Measurements from ENCODE around the gene NPIPB6. TPM values are rescaled to one million over a fixed set of nuclear protein-coding genes. Genes with fewer than 3 reads are reported as not detected.

The NPIPB6 gene
- total RNA-seq, 2 donors from 2014 or later = 13.8 TPM; not detected in 1

- Mint-ChIP-seq H3K4me3 (no peak overlapping the region), H3K4me1 (ENCODE audit: low read depth in 2 of 2) (peaks cover 33 to 44% of the 10 kb centered on the region in 2 donors), H3K27me3 (no peaks in the 10 kb centered on the region), H3K36me3 (no peaks in the 10 kb centered on the region), H3K27ac (peak overlapping the region in 1 of 2 donors; percentile 11), H3K9me3 (no peaks in the 10 kb centered on the region)
- ATAC-seq (no peak), DNase-seq (ENCODE audit: low spot score) (no peak)
Observed at GRCh38 chr16:28300327-28300726, 63.0 kb downstream of the NPIPB6 start.

GRCh38 chr16:28298511-28298878 lies 64.8 kb downstream of the NPIPB6 start:
- ATAC-seq (no peak), DNase-seq (ENCODE audit: low spot score) (no peak)
- H3K4me3 Mint-ChIP-seq = no peak overlapping the region
- H3K27me3 Mint-ChIP-seq = no peaks in the 10 kb centered on the region
- no peaks in the 10 kb centered on the region for H3K36me3 Mint-ChIP-seq
- no peak overlapping the region for H3K27ac Mint-ChIP-seq
- H3K4me1 Mint-ChIP-seq (ENCODE audit: low read depth in 2 of 2) = peaks cover 32 to 51% of the 10 kb centered on the region in 2 donors
- no peaks in the 10 kb centered on the region for H3K9me3 Mint-ChIP-seq

GRCh38 chr16:28297784-28298510 lies 65.4 kb downstream of the NPIPB6 start:
- Mint-ChIP-seq H3K27ac (peak overlapping the region; percentile 66 to 82), H3K4me1 (ENCODE audit: low read depth in 2 of 2) (peaks cover 30 to 49% of the 10 kb centered on the region in 2 donors), H3K9me3 (no peaks in the 10 kb centered on the region), H3K27me3 (no peaks in the 10 kb centered on the region), H3K36me3 (no peaks in the 10 kb centered on the region), H3K4me3 (peak overlapping the region; percentile 48)
- ATAC-seq (no peak), DNase-seq (ENCODE audit: low spot score) (no peak)

- no peak for DNase-seq (ENCODE audit: low spot score)
- no peaks in the 10 kb centered on the region for H3K27me3 Mint-ChIP-seq
- H3K27ac Mint-ChIP-seq = peak overlapping the region; percentile 66 to 82
- H3K9me3 Mint-ChIP-seq = no peaks in the 10 kb centered on the region
- no peaks in the 10 kb centered on the region for H3K36me3 Mint-ChIP-seq
- no peak for ATAC-seq
- H3K4me1 Mint-ChIP-seq (ENCODE audit: low read depth in 2 of 2) = peaks cover 25 to 43% of the 10 kb centered on the region in 2 donors
- peak overlapping the region; percentile 48 for H3K4me3 Mint-ChIP-seq
Observed at GRCh38 chr16:28297308-28297707, 66.0 kb downstream of the NPIPB6 start.

- H3K27me3 Mint-ChIP-seq = no peaks in the 10 kb centered on the region
- peaks cover 38 to 46% of the 10 kb centered on the region in 2 donors for H3K4me1 Mint-ChIP-seq (ENCODE audit: low read depth in 2 of 2)
- H3K4me3 Mint-ChIP-seq = peak overlapping the region; percentile 71
- ATAC-seq = no peak
- H3K27ac Mint-ChIP-seq = peak overlapping the region; percentile 41 to 65
- H3K9me3 Mint-ChIP-seq = no peaks in the 10 kb centered on the region
- no peak for DNase-seq (ENCODE audit: low spot score)
- no peaks in the 10 kb centered on the region for H3K36me3 Mint-ChIP-seq
Observed at GRCh38 chr16:28295276-28295675, 68.0 kb downstream of the NPIPB6 start.

- Mint-ChIP-seq H3K27me3 (no peaks in the 10 kb centered on the region), H3K27ac (no peak overlapping the region), H3K9me3 (no peaks in the 10 kb centered on the region), H3K4me1 (ENCODE audit: low read depth in 2 of 2) (peaks cover 34 to 45% of the 10 kb centered on the region in 2 donors), H3K4me3 (peak overlapping the region; percentile 71), H3K36me3 (no peaks in the 10 kb centered on the region)
- DNase-seq (ENCODE audit: low spot score) (no peak), ATAC-seq (no peak)
Observed at GRCh38 chr16:28294201-28294600, 69.1 kb downstream of the NPIPB6 start.

GRCh38 chr16:28293601-28293960 lies 69.7 kb downstream of the NPIPB6 start:
- ATAC-seq = no peak
- Mint-ChIP-seq H3K27ac (no peak overlapping the region), H3K9me3 (no peaks in the 10 kb centered on the region), H3K36me3 (no peaks in the 10 kb centered on the region), H3K27me3 (no peaks in the 10 kb centered on the region), H3K4me3 (peak overlapping the region; percentile 71), H3K4me1 (ENCODE audit: low read depth in 2 of 2) (peaks cover 41 to 50% of the 10 kb centered on the region in 2 donors)
- DNase-seq (ENCODE audit: low spot score) = no peak

- H3K9me3 Mint-ChIP-seq = no peaks in the 10 kb centered on the region
- ATAC-seq = no peak
- no peak for DNase-seq (ENCODE audit: low spot score)
- peak overlapping the region in 1 of 2 donors; percentile 68 for H3K27ac Mint-ChIP-seq
- peaks cover 47 to 52% of the 10 kb centered on the region in 2 donors for H3K4me1 Mint-ChIP-seq (ENCODE audit: low read depth in 2 of 2)
- H3K27me3 Mint-ChIP-seq = no peaks in the 10 kb centered on the region
- no peaks in the 10 kb centered on the region for H3K36me3 Mint-ChIP-seq
- H3K4me3 Mint-ChIP-seq = peak overlapping the region; percentile 85
Observed at GRCh38 chr16:28292731-28293600, 70.3 kb downstream of the NPIPB6 start.

Other genes starting within 250 kb of the NPIPB6 start
- gene XPO6, start 151.5 kb downstream of the NPIPB6 start, total RNA-seq = 100 to 1,000 TPM; 212 to 386 TPM
- gene SBK1, start 71.0 kb downstream of the NPIPB6 start, total RNA-seq = 1 to 10 TPM; 1.1 TPM
- gene EIF3CL, start 40.3 kb upstream of the NPIPB6 start, total RNA-seq = 100 to 1,000 TPM in 1 of 2 donors, 10 to 100 TPM in 1; 81.0 to 119 TPM
- gene NPIPB7, start 108.8 kb upstream of the NPIPB6 start, total RNA-seq = under 1 TPM; 0.31 to 0.47 TPM
- gene CLN3, start 128.6 kb upstream of the NPIPB6 start, total RNA-seq = 10 to 100 TPM; 38.1 to 49.1 TPM
- gene APOBR, start 131.1 kb upstream of the NPIPB6 start, total RNA-seq = 10 to 100 TPM; 12.5 to 20.4 TPM
- gene IL27, start 143.3 kb upstream of the NPIPB6 start, total RNA-seq = 1 to 10 TPM in 1 of 2 donors, under 1 TPM in 1; 0.70 to 4.4 TPM
- gene NUPR1, start 175.5 kb upstream of the NPIPB6 start, total RNA-seq = not detected
- gene SGF29, start 190.4 kb upstream of the NPIPB6 start, total RNA-seq = 10 to 100 TPM; 24.0 to 35.8 TPM
- gene SULT1A2, start 233.5 kb upstream of the NPIPB6 start, total RNA-seq = under 1 TPM in 1 of 2 donors, not detected in 1; 0.61 TPM
- 1 to 10 TPM; 4.4 to 7.8 TPM for gene SULT1A1, start 246.5 kb upstream of the NPIPB6 start, total RNA-seq

Data from natural killer cell treated with Interleukin-12 subunit alpha and Interleukin-12 subunit beta and Interleukin-15 and Interleukin-18, amount 100 ng/mL, for 72 hours (primary cell).